Keratinocyte (primary cell): ENCODE results near the gene SCML2. TPM values are rescaled to one million over a fixed set of nuclear protein-coding genes. Genes with fewer than 3 reads are reported as not detected.

Source experiments
- DNase-seq: peaks from one replicate; pipeline ENCODE4 v3.0.0-alpha.2; 2011; ENCODE audit warnings: low read depth, missing footprints, low spot score
- FAIRE-seq: peaks from 2 replicates; lab custom pipeline; 2011; peaks lifted over from hg19 to GRCh38; lab: Jason Lieb, UNC
- H2AFZ ChIP-seq: 2 replicates; pipeline ENCODE4 v1.6.0; 2012; ENCODE audit warnings: low read length, control low read depth, inconsistent platforms; ENCODE audit not compliant: control insufficient read depth
- H3K27ac ChIP-seq: 2 replicates; pipeline ENCODE4 v1.5.1; 2011; ENCODE audit warnings: low read length; ENCODE audit not compliant: control insufficient read depth, insufficient read depth
- H3K27me3 ChIP-seq: 3 replicates; pipeline ENCODE4 v1.6.0; 2011; ENCODE audit warnings: low read length; ENCODE audit not compliant: control insufficient read depth, insufficient read depth; ENCODE audit errors: extremely low read depth
- H3K36me3 ChIP-seq, 2 experiments: 2 replicates in 1 of 2; 3 replicates in 1 of 2; pipeline ENCODE4 v1.5.1; 2011; ENCODE audit warnings: low read length in 2 of 2, mild to moderate bottlenecking in 1 of 2; ENCODE audit not compliant: control insufficient read depth in 2 of 2, insufficient read depth in 2 of 2; ENCODE audit errors: extremely low read depth in 1 of 2
- H3K4me1 ChIP-seq: 3 replicates; pipeline ENCODE4 v1.5.1; 2011; ENCODE audit warnings: low read length; ENCODE audit not compliant: control insufficient read depth, insufficient read depth; ENCODE audit errors: extremely low read depth
- H3K4me2 ChIP-seq: 3 replicates; pipeline ENCODE4 v1.6.0; 2011; ENCODE audit warnings: low read depth, low read length; ENCODE audit not compliant: control insufficient read depth, insufficient read depth; ENCODE audit errors: extremely low read depth
- H3K4me3 ChIP-seq, 3 experiments: fragments of 200-600 bp in 1 of 3; sonication (generic) in 1 of 3; 2 replicates in 2 of 3; 3 replicates in 1 of 3; pipeline ENCODE4 v1.5.1; 2011 to 2016; ENCODE audit warnings: low read length in 3 of 3, mild to moderate bottlenecking in 3 of 3, control low read depth in 2 of 3, inconsistent platforms in 1 of 3, low read depth in 1 of 3, mixed read lengths in 1 of 3, mixed run types in 1 of 3, moderate library complexity in 1 of 3; ENCODE audit not compliant: control insufficient read depth in 2 of 3, insufficient read depth in 2 of 3; ENCODE audit errors: extremely low read depth in 1 of 3
- H3K79me2 ChIP-seq: 2 replicates; pipeline ENCODE4 v1.6.0; 2012; ENCODE audit warnings: low read length; ENCODE audit not compliant: control insufficient read depth, insufficient read depth
- H3K9ac ChIP-seq: 3 replicates; pipeline ENCODE4 v1.6.0; 2011; ENCODE audit warnings: low read length; ENCODE audit not compliant: control insufficient read depth, insufficient read depth; ENCODE audit errors: extremely low read depth
- H3K9me1 ChIP-seq: 3 replicates; pipeline ENCODE4 v1.6.0; 2011; ENCODE audit warnings: low read length; ENCODE audit not compliant: control insufficient read depth, insufficient read depth; ENCODE audit errors: extremely low read depth
- H3K9me3 ChIP-seq: 2 replicates; pipeline ENCODE4 v1.5.1; 2012; ENCODE audit warnings: low read depth, low read length; ENCODE audit not compliant: control insufficient read depth
- H4K20me1 ChIP-seq: 3 replicates; pipeline ENCODE4 v1.6.0; 2011; ENCODE audit warnings: low read length; ENCODE audit not compliant: control insufficient read depth, insufficient read depth; ENCODE audit errors: extremely low read depth
- CTCF ChIP-seq, 3 experiments: IDR thresholded peaks in 1 of 3; conservative IDR thresholded peaks in 1 of 3; optimal IDR thresholded peaks in 1 of 3; 2 replicates in 2 of 3; 3 replicates in 1 of 3; pipeline versions ENCODE3 to v1.5.1; 2011; ENCODE audit warnings: low read length in 3 of 3, mild to moderate bottlenecking in 3 of 3, moderate library complexity in 2 of 3, control low read depth in 1 of 3, inconsistent platforms in 1 of 3; ENCODE audit not compliant: insufficient read depth in 2 of 3; ENCODE audit errors: extremely low read depth in 1 of 3
- EZH2 ChIP-seq: IDR thresholded peaks from one replicate; pipeline ENCODE4 v1.6.1; 2012; ENCODE audit warnings: inconsistent platforms, mild to moderate bottlenecking, low read length, moderate library complexity
- dilution Hi-C: fragments of 300-500 bp; cut with MboI; formaldehyde crosslinking; loops from one replicate; pipeline ENCODE4 v1.7.0; 2020; ENCODE audit warnings: low sequenced_read_pairs; ENCODE audit not compliant: extremely low pct_ligation_motif_present
- polyA plus RNA-seq, 5 experiments: library from polyadenylated mRNA; depleted of rRNA in 3 of 5; stranded (reverse) in 3 of 5; stranded (forward) in 1 of 5; unstranded in 1 of 5; fragments of >200 nt; gene quantifications; 1 replicate in 1 of 5; 2 replicates in 3 of 5; 3 replicates in 1 of 5; pipeline versions ENCODE4 v1.2.1 to v1.2.3, GENCODE V29; 2011 to 2012; ENCODE audit warnings: missing spikeins in 2 of 5, low read depth in 1 of 5, low replicate concordance in 1 of 5

Gene SCML2
- polyA plus RNA-seq, 1 donor (not counting 4 experiments of a cell fraction or from before 2014, with no cell fraction given): 0.64 TPM

- no peak overlapping the region for H3K4me2 ChIP-seq
- no peak for FAIRE-seq
- no peak overlapping the region for H3K9ac ChIP-seq
- H3K4me1 ChIP-seq: no peaks in the 10 kb centered on the region
- no peaks in the 10 kb centered on the region for H3K9me3 ChIP-seq
- no peaks in the 10 kb centered on the region for H3K9me1 ChIP-seq
- no peak overlapping the region for H3K4me3 ChIP-seq
- no peak for DNase-seq
- dilution Hi-C loops: no loop called here
- no peak overlapping the region for H3K27ac ChIP-seq
- no peak overlapping the region for H2AFZ ChIP-seq
- TF ChIP-seq EZH2 (no peak), CTCF (optimal IDR thresholded peaks at IDR 0.05 in 1 of 3, IDR thresholded peaks at IDR 0.05 in 1 of 3, conservative IDR thresholded peaks at IDR 0.05 in 1 of 3; ENCODE audit: extremely low read depth in 1 of 3, insufficient read depth in 2 of 3, low read length in 3 of 3) (no peak)
- no peaks in the 10 kb centered on the region for H4K20me1 ChIP-seq
- H3K36me3 ChIP-seq: no peaks in the 10 kb centered on the region
- no peaks in the 10 kb centered on the region for H3K27me3 ChIP-seq
- H3K79me2 ChIP-seq: no peaks in the 10 kb centered on the region
Observed at GRCh38 chrX:18271725-18272124, 82.8 kb downstream of the SCML2 start.

DNA sequence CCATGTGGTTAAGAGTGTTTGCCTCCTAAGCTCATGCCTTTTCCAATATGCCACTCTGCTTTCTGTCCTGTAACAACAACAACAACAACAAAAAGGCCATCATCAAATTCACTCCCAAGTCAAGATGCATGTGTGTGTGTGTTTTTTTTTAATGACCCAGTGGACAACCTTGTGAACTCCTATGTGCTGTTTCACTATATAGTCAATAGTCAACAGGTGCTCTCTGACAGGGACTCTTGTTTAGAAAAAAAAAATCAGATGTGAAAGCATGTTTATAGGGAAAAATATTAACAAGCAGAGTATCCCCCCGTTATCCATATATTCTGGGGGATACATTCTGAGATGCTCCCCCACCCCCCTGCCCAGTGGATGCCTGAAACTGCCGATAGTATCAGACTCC, 83.2 kb downstream of the SCML2 start:
- Histone ChIP-seq H3K4me2 (no peak overlapping the region), H3K27ac (no peak overlapping the region), H3K9me3 (no peaks in the 10 kb centered on the region), H3K9me1 (no peaks in the 10 kb centered on the region), H3K36me3 (no peaks in the 10 kb centered on the region), H3K4me1 (no peaks in the 10 kb centered on the region), H3K4me3 (no peak overlapping the region), H3K79me2 (no peaks in the 10 kb centered on the region), H4K20me1 (no peaks in the 10 kb centered on the region), H3K27me3 (no peaks in the 10 kb centered on the region), H2AFZ (no peak overlapping the region), H3K9ac (no peak overlapping the region)
- DNase-seq: no peak
- TF ChIP-seq CTCF (optimal IDR thresholded peaks at IDR 0.05 in 1 of 3, IDR thresholded peaks at IDR 0.05 in 1 of 3, conservative IDR thresholded peaks at IDR 0.05 in 1 of 3; ENCODE audit: extremely low read depth in 1 of 3, insufficient read depth in 2 of 3, low read length in 3 of 3) (no peak), EZH2 (no peak)
- no peak for FAIRE-seq
- dilution Hi-C loops: no loop called here
